GM21528 (cell line): ENCODE results near the gene ZNF217.
"Not testable (repeated sequence)": the region's sequence is repeated elsewhere in the genome, so short reads cannot be mapped to it uniquely, and the experiment has no call there.

ENCODE experiments used
- ATAC-seq: cut with Tn5 transposase; IDR thresholded peaks from one replicate; pipeline ENCODE4 v1.9.1; 2021; ENCODE audit warnings: mild to moderate bottlenecking, moderate library complexity; ENCODE audit not compliant: unreplicated experiment, low FRiP score

Gene ZNF217

GRCh38 chr20:53599044-53599362 lies 5.4 kb upstream of the ZNF217 start:
- no peak for ATAC-seq

DNA sequence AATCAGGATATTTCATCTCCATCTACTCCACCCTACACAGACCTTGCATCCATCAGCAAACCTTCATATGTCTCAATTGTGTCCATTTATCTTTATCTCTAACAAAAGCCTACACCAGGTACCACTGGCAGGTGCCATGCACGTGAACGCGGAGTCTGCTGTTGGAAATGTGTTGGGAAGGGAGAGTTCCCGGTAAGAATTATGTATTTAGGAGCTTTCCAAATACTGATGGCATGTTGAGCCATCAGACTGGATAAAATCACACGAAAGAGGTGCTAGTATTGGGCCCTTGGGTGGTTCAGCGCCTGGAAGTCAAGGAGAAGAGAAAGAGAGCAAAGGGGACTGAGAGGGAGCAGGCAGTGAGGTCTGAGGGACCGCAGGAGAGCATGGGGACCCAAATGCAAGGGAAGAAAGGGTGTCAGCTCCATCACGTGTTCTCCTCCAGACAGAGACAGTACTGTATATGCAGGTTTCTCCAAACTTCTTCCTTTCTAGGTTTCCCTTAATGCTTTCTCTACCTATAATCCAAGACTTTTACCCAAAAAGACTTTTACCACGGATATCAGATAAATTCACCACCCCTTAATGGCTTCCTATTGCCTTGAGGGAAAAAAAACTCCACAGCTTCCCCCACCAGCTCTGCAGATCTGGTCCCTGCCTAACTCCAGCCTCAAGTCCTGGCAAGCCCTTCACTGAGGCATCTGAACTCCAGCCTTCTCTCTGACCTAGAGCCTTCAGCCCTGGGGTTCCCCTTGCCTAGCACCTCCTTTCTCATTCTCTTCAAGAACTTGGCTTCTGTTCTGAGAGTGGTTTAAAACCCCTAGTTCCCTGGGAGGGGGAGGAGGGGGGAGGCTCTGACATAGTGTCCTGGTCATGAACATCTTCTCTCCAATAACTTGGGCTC lies 4.8 kb upstream of the ZNF217 start:
- no peak for ATAC-seq

GRCh38 chr20:53597521-53598120 lies 4.0 kb upstream of the ZNF217 start:
- ATAC-seq = no peak

DNA sequence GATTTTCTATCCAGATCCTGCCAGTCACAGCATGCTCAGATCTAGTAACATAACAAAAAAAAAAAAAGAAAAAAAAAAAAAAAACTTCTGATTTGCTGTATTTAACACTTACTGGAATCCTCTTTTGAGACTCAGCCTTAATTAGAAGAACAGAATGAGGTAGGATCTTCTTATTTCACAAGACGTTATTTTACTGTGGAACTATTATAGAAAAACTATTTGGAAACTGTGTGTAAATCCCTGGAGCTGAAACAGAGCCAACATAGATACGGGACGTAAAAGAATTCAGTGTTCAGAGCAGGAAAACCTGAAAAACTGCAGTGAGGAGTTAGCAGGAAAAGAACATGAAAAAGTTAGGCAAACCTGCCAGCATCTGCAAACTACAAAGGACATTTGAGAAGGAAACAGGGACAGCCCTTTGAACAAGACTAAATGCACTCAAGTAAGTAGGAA lies 3.4 kb upstream of the ZNF217 start:
- no peak for ATAC-seq

DNA sequence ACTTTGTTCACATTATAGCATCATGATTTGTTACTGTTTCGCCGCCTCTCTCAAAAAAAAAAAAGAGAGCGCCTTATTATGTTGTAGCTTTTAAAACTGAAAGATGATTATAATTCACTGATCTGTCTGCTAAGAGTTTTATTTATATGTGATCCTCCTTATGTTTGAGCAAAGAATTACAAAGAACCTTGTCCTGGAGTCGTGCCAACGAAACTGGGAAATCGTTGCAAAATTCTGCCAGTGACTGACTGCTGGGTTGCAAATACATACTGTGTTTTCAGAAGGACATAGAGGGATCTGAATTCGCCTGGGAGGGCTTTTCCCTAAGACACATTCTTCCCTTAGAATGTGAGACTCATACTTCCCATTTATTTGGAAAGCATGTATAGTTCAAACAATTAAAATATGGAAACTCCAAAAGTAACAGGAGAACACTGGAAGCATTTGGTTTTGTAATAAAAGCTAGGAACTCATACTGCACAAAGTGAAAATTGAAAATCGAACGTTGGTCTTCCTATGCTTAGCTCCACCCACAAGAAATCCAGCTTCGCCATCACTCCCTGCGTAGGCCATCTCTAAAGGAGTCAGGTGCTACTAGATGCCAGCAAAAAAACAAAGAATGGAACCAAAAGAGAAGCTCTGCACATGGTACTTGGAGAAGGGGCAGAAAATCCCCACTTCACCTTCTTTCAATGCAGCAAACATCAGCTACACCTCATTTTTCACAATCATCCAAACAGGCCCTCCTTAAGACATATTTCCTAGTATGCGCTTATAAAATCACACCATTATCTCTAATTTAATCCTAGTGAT lies 2.8 kb upstream of the ZNF217 start:
- ATAC-seq = not testable (repeated sequence)

- not testable (repeated sequence) for ATAC-seq
These were observed 2.1 kb upstream of the ZNF217 start for GRCh38 chr20:53595742-53596141.

- ATAC-seq = no peak
These were observed 1.4 kb upstream of the ZNF217 start for GRCh38 chr20:53595018-53595378.

DNA sequence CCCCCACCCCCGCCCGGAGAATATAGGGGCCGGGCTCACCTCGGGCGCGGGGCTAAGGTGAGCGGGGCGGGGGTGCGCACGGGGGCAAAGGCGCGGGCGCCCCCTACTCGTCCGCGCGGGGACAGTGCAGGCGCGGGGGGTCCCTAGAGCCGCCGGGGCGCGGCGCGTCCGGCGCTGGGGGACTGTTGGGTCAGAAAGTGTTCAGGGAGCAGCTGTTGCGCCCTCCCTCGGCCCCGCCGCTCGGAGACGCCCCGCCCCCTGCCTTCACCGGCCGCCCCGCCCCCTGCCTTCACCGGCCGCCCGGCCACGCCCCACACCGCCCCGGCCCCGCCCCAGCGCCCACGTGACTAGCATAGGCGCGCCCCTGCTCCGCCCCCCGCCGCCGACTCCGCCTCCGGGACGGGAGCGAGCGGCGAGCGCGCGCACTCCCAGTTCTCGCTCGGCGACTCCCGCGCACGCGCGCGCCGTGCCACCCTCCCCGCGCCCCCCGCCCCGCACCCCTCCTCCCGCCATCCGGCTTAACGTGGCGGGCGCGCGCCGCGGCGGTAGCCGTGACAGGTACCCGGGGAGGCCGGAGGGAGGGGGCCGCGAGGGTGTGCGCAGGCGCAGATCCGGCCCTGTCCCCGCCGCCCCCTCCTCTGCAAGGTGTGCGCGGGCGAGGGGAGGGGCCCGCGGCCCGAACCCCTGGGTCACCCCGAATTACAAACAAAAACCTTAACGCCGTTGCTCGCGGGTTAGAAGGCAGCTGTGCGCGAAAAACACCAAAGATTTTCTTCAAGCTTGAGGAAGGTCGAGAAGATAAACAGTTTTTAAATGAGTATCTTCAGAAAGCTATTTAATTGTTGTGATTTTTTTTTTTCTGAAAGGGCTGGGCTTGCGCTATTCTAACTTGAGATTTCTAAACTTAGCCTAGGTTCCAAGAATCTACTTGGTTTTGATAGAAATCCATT lies 704 bp upstream of the ZNF217 start:
- peak; percentile 68 for ATAC-seq

DNA sequence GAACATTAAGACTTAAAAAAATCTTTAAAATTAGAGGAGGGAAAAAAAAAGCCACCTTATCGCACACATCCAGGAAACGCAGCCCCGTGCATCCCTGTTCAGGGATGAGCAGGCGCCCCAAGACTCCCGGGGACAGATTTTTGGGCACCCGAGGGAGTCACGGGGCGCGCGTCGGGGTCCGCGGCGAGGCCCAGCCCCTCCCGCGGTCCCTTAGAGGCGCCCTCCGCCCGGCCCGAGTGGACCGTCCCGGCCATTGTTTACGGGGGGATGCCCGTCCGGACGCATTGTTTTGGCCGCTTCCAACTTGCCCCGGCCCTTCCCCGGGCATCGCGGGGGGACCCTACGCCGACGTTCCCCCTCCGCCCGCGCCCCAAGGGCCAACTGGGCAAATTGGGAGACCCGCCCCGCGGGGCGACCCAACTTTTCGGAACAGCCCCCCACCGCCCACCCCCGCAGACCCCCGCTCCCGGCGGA lies 610 bp downstream of the ZNF217 start:
- ATAC-seq = peak; percentile 6

DNA sequence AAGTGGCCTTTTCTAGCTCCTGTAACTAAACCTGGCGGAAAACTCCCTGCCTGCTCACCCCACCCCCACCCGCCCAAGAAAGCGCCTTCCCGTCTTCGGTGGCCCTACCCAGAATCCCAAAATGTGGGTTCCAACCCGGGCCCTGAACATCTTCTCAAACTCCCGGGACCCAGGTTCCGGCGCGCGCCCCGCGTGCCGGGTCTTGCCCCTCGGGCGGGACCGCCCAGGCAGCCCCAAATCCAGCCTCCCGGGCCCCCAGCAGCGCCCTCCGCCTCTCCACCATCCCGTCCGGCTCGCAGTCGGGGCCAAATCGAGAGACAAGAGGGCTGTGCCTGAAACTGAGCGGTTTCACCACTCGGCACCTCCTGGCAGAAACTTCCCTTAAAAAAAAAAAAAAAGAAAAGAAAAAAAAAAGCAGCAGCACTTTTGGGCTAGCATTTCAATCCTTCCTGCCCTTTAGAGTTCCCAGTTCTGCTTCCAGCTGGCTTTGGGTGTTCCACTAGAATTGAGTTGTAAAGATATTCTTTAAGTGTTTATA lies 1.1 kb downstream of the ZNF217 start:
- ATAC-seq = peak; percentile 29

DNA sequence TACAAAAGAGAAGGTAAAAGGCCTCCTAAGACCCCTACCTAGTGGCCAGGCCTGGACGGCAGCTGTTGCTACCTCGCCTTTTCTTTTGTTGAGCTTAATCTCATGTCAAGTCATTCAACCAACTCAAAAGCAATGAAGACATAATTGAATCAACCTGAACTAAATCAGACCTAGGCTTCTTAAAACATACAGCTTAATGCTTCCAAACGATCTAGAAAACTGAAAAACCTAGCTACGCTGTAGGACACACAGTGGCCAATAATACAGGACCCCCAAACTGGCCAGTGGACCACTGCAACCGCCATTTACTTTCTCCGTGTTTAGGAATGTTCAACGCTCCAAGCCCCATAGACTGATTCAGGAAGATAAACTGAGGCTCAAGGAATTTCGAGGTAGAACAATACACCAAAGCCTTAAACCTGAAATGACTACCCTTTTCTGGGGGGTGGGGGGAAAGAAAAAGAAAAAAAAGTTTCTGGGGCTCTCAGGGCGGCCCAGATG lies 1.6 kb downstream of the ZNF217 start:
- ATAC-seq = not testable (repeated sequence)

DNA sequence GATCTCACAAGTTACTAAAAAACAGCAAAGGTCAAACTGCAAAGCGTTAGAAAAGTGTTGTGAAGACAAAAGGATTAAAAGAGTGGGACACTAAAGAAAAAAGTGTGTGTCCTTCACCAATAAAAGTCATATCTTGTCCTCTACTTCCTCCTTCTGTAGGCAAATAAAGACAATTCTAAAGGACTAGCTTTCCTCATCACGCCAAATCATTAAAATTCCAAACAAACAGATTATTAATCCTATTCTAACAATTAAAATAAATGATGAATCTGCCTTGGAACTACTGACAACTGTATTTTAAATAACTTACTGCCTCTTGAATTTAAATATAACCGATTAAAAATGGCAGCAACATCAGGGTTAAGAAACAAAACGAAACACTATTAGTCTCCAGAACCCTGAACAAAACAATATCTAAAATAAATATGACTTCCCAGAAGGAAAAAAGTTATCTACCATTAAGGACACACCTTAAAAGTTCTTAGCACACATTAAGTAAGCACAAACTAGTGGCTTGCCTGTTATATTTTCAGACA lies 2.4 kb downstream of the ZNF217 start:
- not testable (repeated sequence) for ATAC-seq

DNA sequence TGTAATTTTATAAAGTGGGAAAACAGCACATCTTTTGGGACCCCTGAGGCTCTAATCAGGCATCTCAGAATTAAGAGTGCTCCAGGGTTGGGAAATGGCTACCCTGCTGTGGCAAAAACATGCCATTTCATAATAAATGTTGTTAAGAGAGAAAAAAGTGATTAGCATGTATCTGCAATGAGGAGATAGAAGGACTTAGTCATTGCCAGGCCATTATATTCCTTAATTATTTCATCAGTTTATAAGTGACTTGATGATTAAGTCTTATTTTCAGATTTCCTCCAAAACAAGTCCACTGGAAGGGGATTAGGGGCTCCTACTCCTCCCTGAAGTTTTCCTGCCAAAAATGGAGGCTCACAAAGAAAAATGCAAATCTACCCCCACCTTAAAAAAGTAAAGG lies 3.0 kb downstream of the ZNF217 start:
- not testable (repeated sequence) for ATAC-seq

DNA sequence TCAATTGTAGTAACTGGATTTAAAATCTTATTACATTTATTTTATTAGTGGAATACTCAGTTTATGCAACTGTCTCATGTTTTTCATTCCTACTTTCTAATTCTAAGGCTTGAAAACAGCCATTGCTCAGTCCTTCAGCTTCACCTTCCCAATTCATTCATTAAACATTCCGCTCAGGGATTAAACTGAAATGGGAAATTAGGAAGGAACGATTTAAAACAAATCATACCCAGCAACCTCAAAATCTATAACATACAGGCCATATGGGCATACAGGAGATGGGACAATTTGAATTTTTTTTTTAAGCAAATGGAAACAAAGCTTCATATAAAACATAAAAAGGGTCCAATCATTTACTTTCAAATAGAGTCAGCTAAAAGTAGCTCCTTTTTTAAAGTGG lies 3.5 kb downstream of the ZNF217 start:
- ATAC-seq = not testable (repeated sequence)

DNA sequence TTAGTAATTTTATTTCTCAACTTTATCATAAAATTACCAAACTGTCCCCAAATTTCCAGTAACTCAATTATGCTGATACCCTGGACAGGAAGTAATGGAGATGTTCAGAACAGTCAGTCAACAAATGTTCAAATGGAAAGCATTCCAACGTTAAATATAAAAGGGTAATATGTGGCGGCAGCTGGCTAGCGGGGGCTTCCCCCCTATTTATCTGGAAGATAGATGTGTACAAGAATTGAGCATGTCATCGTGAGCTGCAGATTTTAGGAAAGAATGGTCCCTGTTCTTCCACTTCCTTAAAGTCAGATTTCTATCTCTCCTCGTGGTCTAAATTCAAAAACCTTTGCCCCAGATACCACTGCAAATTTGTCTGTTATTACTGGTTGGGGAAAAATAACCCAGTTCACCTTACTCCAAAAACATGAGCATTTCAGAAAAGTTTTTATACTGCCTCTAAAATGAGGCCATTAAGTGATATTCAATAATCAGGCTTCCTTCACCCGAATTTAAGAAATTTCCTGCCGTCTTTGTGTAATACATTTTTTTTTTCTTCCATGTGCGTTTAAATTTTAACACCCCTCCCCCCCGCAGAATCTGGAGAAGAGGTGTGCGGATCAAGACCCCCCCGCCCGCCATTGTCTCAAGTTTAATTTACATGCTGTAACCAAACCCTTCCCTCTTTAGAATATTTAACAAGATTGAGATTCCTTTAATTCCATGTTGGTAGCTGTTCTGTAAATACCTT lies 4.1 kb downstream of the ZNF217 start:
- ATAC-seq = not testable (repeated sequence)

DNA sequence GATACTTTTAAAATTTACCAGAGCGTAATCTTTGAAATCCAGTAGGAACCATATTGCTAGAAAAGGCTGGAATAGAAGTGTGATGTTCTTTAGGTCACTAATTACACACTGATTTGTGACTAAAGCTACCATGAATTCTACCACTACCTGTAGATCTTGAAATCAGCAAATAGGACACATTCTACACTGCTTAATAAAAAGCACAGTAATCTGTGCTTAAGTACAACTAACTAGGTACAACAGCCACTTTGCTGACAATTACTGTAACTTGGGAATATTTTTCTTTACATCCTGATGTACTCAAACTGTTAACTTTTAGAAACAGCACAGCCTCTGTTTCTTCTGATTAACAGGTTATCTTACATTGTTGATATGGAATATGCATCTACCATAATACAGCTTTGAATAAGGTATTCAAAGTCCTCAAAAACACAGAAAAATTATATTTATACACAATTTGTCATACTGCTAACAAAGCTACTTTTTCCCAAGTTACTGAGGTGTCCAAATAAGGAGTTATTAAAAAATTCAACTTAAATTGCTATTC lies 6.4 kb downstream of the ZNF217 start:
- ATAC-seq = not testable (repeated sequence)

GRCh38 chr20:53586640-53587039 lies 7.0 kb downstream of the ZNF217 start:
- ATAC-seq = no peak

DNA sequence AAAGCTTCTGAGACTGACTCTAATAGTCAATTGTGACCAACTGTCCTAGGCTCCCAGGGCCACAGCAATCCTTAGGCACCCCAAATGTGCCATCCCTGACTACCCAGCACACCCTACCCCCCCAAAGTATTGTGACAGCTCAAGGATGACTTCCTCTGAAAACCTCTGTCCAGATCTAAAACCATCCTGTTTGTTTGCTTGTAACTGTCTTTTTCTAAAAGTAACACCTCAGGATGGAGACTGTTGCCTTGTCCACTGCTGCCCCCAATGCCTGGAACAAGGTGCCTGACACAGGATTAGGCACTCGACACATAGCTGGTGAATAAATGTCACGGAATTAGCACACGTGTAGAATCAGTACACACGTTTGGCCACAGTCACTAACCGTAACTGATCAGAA lies 7.7 kb downstream of the ZNF217 start:
- ATAC-seq = not testable (repeated sequence)
